HG02970 (cell line): ENCODE data around the gene TRMT10C.
"Not testable (repeated sequence)": the region's sequence is repeated elsewhere in the genome, so short reads cannot be mapped to it uniquely, and the experiment has no call there.

Source experiments
- ATAC-seq: cut with Tn5 transposase; IDR thresholded peaks from one replicate; pipeline ENCODE4 v1.9.1; 2021; ENCODE audit warnings: mild to moderate bottlenecking, moderate library complexity, moderate number of reproducible peaks; ENCODE audit not compliant: unreplicated experiment, low FRiP score

TRMT10C gene

DNA sequence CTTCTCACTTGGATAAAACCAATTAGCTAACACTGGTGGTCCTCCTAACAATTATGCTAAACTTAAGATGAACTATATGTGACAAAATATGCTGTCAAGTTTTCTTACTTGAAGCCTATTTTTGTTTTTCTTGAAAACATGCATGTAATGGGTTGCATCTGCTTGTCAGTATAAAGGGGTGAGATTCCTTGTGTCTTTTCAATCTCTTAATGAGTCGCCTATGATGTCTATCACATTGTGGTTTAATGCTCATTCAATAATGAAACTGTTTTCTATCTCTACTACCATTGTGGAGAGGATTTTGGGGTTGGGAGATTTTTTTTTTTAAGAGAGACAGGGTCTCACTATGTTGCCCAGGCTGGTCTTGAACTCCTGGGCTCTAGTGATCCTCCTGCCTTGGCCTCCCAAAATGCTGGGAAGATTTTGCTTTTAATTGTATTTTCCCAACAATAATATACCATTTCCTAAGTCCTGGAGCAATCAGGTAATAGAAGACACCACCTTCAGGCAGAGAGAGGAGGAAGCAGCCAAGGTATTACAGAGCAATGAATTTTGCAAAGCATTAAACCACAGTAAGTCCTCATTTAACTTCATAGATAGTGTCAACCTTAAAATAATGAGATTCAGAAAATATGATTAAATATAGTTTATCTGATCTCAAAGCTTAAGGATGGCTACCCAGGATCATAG is 17.4 kb upstream of the TRMT10C start:
- ATAC-seq = no peak

DNA sequence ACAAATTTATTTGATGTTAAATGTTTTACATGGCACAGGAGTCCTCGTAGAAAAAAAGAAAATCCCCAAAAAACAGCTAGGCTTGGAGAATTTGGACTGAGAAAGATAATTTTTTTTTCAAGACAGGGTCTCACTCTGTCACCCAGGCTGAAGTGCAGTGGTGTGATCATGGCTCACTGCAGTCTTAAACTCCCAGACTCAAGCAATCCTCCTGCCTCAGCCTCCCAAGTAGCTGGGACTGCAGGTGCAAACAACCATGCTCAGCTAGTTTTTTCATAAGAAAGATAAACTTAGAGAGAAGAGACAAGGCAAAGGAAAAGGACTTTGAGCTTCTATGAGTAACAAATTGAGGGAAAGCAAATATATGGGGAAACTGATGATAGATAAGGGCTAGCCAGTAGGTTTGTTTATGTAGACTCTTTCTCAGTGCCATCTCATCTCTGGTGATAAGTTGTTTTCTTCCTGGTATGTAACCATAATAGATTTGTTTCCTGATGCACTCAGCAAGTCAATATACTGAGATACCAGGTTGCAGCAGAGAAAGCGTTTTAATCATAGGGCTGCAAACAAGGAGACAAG is 13.1 kb upstream of the TRMT10C start:
- ATAC-seq = no peak

DNA sequence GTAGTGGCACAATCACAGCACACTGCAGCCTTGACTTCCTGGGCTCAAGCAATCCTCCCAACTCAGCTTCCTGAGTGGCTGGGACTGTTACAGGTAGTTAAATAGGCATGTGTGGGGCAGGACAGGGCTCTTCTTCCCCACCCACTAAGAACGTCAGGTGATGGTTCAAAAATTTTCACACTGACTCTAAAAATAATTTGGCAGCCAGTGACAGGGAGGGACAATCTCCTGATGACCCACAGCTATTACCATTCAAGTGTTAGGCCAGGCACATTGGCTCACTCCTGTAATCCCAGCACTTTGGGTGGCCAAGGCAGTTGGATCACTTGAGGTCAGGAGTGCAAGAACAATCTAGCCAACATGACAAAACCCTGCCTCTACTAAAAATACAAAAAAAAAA is 12.2 kb upstream of the TRMT10C start:
- ATAC-seq = no peak

DNA sequence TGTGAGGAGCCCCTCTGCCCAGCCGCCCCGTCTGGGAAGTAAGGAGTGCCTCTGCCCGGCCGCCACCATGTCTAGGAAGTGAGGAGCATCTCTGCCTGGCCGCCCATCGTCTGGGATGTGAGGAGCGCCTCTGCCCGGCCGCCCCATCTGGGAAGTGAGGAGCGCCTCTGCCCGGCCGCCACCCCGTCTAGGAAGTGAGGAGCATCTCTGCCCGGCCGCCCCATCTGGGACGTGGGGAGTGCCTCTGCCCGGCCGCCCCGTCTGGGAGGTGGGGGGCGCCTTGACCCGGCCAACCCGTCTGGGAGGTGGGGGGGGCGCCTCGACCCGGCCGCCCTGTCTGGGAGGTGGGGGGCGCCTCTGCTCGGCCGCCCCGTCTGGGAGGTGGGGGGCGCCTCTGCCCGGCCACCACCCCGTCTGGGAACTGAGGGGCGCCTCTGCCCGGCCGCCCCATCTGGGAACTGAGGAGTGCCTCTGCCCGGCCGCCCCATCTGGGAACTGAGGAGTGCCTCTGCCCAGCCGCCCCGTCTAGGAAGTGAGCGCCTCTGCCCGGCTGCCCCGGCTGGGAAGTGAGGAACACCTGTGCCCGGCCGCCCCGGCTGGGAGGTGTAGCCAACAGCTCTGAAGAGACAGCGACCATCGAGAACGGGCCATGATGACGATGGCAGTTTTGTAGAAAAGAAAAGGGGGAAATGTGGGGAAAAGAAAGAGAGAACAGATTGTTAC is 10.1 kb upstream of the TRMT10C start:
- not testable (repeated sequence) for ATAC-seq

DNA sequence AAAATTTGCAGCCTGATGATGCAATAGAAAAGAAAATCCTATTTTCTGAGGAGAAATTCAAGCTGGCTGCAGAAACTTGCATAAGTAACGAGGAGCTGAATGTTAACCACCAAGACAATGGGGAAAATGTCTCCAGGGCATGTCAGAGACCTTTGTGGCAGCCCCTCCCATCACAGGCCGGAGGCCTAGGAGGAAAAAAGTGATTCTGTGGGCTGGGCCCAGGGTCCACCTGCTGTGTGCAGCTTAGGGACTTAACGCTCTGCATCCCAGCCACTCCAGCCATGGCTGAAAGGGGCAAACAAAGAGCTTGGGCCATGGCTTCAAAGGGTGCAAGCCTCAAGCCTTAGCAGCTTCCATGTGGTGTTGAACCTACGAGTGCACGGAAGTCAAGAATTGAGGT is 8.3 kb upstream of the TRMT10C start:
- ATAC-seq = not testable (repeated sequence)

DNA sequence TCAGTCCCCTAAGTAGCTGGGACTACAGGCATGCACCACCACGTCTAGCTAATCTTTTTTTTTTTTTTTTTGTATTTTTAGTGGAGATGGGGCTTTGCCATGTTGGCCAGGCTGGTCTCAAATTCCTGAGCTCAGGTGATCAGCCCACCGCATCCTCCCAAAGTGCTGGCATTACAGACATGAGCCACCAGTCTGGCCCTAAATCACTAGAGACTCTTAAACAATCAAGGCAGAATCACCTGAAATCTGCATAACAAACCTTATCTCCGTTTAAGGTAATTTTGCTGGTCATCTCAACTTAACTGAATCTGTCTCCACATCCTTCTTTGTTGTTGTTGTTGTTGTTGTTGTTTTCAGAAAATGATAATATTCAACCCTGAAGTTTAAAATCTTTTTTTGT is 5.6 kb upstream of the TRMT10C start:
- no peak for ATAC-seq

DNA sequence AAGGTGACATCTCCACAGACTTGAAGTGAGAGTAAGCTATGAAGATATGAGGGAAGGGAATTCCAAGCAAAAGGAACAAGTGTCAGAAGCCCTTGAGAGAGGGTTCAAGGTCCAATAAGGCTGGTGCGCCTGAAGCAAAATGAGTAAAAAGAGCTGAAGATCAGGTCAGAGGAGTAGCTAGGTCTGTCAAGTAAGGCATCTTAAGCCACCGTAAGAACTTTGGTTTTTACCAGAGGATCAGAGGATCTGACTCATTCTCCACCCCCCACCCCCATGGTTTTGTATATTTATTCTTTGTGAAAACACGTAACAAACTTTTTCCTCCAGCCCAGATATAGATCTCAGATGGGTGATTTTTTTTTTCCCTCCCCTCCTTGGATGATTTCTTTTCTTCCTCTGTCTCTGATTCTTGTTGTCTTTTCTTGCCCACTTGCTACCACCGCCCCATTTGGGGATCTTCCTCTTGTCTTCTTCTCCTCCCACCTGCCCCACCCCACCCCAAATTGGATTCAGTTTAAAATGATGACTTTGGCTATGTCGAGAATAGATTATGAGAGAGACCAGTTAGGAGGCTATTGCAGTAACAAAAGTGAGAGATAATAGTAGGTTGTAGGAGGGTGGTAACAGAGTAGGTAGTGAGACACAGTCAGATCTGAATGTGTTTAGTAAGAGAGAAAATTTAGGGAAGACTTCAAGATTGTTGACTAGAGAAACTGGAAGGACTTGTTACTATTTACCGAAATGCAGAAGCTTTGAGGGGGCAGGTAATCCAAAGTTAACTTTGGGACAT is 6.1 kb downstream of the TRMT10C start:
- no peak for ATAC-seq

DNA sequence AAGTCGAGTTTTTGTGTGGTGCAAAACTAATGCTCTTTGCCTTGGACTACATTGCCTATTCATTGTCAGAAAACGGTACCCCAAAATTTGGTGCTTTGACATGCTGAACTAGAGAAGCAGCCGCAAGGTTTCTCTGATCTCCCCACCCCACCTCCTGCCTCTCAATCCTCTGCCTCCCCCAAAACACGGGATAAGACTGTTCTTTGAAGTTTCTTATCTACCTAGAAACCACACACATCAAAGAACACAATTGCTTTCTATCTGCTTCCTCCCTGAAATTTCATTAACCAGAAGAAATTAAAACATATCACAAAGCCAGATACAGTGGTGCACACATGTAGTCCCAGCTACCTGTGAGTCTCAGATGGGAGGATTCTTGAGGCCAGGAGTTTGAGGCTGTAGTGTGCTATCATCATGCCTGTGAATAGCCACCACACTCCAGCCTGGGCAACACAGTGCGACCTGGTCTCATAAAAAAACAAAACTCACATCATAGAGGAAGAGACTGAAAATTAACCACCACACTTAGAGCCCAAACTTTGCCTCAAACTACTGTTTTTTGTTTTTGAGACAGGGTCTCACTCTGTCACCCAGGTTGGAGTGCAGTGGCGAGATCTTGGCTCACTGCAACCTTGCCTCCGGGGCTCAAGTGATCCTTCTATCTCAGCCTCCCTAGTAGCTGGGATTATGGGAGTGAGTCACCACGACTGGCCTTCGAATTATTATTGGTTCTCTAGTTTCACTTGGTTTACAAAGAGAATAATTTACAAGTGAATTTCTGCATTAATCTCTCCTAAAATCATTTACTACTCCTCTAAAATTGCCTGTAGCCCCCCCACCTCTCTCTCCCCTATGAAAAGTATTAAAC is 9.6 kb downstream of the TRMT10C start:
- ATAC-seq = no peak

DNA sequence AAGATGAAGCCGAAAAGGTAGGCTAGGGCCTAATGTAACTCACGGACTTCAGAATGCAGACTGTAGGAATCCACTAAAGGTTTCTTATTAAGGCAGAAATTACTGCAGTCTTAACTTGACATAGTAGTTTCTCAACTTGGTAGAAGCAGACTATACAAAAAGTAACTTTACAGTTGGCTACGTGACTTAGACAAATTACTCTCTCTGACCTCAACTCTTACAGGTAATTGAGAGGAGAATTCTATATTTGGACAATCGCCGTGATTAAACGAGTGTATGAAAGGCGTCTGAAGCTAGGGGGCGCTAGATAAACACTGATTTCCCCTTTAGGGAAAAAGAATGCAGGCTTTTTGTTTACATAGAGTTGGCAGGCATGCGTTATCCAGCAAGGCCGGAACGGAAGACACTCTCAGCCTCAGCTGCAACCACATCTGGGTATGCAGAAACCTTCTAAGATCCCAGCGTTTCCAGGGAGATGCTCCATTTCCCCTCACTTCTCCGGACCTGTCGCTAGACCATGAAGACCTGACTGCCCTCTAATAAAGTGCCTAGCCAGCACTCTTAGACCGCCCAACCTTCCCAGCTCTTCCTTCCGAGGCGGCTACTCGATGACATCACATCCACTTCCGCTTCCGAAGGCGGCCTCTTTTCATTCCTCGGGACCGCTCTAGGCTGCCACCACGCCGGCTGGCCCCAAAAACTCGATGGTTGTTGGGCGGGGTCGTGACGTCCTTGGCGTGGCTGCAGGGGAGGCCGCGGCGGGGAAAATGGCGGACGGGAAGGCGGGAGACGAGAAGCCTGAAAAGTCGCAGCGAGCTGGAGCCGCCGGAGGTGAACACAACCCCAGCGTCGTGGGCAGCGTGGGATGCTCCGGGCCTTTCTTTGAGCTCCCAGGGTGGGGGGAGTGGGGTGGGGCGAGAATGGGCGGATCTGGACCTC is 12.1 kb downstream of the TRMT10C start, which contains the start of gene PCNP:
Gene PCNP (plus strand): TSS at position 732 of the 939 bp plus-strand sequence. CDS start 36 bp downstream, at position 768.
- ATAC-seq = peak; percentile 90

DNA sequence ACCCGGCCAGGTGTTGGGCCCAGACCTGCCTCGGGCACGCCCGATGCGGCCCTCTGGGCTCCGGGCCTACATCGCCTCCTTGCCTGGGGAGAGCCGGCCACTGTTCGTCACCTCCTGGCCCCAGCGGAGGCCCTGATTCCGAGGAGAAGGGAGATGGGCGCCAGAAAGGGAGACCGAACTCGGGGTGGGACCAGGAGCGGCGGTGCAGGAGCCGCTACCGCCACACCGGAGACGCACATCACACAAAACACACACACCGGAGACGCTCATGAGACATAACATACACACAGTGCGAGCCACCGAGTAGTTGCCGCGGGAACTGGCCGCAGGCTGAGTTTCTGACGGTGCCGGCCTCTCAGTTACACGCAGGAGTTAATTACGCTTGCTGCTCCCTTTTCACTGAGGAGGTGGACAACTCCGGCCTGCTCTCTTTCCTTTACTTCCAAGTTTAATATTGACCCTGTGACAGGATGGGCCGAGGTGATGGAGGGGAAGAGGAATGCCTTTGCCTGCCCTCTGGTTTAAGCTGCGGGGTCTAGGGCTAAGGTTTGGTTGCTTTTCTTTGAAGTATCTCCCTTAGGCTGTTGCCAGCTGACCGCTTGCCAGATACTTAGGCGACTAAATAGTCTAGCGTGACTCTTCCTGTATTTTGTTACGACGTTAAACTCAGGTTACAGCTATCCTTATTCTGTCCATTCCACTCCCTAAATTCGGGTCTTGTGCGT is 12.9 kb downstream of the TRMT10C start:
- peak; percentile 40 for ATAC-seq

DNA sequence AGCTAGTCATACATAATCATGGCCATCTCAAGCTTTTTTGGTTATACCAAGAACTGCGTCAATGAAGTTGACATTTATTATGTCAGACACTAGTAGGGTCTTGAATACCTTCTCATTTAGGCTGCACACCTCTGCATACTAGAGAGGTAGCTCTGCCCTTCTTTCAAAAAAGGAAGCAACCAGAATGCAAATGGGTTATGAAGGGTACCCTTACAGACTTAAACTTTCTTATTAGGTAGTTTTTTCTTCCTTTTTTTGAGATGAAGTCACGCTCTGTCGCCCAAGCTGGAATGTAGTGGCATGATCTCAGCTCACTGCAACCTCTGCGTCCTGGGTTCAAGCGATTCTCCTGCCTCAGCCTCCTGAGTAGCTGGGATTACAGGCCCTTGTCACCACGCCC is 15.6 kb downstream of the TRMT10C start:
- ATAC-seq = no peak

DNA sequence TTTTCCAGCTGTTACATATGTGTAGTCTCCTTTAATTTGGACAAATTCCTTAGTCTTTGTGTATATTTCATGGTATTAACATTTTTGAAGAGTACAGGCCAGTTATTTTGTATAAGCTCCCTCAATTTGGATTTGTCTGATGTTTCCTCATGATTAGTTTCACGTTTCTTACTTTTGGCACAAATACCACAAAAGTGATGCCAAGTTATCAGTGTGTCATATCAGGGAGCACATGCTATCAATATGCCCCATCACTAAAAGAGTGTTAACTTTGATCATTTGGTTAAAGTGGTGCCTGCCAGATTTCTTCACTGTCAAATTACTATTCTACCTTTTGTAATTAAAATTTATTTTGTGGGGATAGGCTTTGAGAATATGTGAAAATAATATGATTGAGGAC is 26.9 kb downstream of the TRMT10C start:
- no peak for ATAC-seq

DNA sequence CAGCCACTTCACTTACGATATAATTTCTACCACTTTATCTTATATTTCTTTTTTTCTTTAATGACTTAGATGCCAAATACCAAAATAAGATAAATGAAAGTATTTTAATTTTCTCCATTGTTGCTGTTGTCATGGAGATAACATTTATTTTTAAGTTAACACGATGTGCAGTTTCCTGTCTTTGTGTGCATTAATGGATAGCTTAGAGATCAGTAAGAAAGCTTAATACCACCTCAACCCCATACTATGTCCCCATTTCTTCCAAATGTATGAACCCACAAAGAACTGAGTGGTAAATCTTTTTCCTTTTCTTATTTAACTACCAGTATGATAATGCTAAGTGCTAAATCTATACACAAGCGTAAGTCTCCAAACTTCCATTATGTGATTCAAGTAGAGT is 29.4 kb downstream of the TRMT10C start:
- no peak for ATAC-seq

DNA sequence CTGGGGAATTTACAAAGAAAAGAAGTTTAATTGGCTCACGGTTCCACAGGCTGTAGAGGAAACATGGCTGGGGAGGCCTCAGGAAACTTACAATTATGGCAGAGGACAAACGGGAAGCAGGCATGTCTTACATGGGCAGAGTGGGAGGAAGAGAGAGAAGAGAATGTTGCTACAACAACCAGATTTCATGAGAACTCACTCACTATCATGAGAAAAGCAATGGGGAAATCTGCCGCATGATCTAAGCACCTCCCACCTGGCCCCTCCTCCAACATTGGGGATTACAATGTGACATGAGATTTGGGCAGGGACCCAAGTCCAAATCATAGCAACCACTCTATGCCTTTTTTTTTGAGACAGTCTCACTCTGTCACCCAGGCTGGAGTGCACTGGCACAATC is 41.1 kb downstream of the TRMT10C start:
- no peak for ATAC-seq

DNA sequence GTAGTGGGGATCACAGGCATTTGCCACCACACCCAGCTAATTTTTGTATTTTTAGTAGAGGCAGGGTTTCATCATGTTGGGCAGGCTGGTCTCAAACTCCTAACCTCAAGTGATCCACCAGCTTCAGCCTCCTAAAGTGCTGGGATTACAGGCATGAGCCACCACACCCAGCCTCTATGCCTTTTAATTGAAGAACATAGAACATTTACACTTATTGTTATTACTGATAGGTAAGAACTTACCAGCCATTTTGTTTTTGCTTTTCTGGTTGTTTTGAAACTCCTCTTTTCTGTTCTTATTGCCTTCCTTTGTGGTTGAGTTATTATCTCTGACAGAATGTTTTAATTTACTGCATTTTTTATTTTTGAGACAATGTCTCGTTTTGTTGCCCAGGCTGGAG is 41.5 kb downstream of the TRMT10C start:
- ATAC-seq = no peak

DNA sequence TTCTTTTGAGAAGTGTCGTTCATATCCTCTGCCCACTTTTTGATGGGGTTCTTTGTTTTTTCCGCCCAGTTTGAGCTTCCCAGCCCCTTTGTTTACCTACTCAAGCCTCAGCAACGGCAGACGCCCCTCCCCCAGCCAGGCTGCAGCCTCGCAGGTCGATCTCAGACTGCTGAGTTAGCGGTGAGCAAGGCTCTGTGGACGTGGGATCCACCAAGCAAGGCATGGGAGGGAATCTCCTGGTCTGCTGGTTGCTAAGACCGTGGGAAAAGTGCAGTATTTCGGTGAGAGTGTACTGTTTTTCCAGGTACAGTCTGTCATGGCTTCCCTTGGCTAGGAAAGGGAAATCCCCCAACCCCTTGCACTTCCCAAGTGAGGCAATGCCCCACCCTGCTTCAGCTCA is 43.7 kb downstream of the TRMT10C start:
- ATAC-seq = not testable (repeated sequence)

DNA sequence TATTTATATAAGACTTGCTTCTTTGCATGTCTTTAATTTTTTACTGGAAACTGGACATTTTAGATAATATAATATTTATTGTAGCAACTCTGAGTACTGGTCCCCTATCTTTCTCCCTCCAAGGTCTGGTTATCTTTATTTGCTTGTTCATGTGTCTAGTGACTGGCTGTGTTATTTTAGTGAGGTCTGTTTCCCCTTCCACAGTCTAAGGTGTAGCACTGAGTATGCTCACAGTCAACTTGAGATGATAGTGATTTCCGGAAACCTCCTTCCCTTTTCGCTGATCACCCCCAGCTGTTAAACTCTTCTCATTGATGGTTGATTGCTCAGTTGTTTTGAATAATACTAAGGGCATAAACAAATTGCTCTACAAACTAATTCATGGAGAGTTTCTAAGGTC is 49.4 kb downstream of the TRMT10C start:
- ATAC-seq = no peak

DNA sequence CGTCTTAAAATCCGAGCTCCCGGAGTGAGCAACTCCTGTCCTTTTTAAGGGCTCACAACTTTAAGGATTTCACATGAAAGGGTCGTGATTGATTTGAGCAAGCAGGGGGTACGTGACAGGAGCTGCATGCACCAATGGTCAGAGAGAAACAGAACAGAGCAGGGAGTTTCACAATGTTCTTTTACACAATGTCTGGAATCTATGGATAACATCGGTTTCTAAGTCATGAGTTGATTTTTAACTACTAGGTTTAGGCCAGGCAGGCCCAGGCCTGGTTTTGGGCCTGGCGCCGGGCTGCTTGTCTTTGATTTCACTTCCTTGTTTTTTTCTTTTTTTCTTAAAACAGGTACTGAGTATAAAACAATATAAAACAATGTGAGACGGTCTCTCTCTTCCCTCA is 51.3 kb downstream of the TRMT10C start:
- ATAC-seq = not testable (repeated sequence)
